HG03097 (cell line): ENCODE results near the gene BABAM2.
A peak's percentile ranks its signal among the peaks of the same experiment; 100 is the strongest.
"Not testable (repeated sequence)": the region's sequence is repeated elsewhere in the genome, so short reads cannot be mapped to it uniquely, and the experiment has no call there.

Experiments
- ATAC-seq: cut with Tn5 transposase; IDR thresholded peaks from one replicate; pipeline ENCODE4 v1.9.1; 2021; ENCODE audit not compliant: unreplicated experiment, low FRiP score

BABAM2 gene

GRCh38 chr2:28318023-28318422, 427.5 kb downstream of the BABAM2 start:
- no peak for ATAC-seq

GRCh38 chr2:28318462-28319117, 428.1 kb downstream of the BABAM2 start:
- no peak for ATAC-seq

GRCh38 chr2:28319118-28320008, 428.8 kb downstream of the BABAM2 start:
- ATAC-seq = no peak

- no peak for ATAC-seq
These were observed 429.5 kb downstream of the BABAM2 start for GRCh38 chr2:28320009-28320365.

- no peak for ATAC-seq
These were observed 429.8 kb downstream of the BABAM2 start for GRCh38 chr2:28320371-28320770.

GRCh38 chr2:28321426-28321825, 430.9 kb downstream of the BABAM2 start:
- no peak for ATAC-seq

GRCh38 chr2:28322051-28322450, 431.5 kb downstream of the BABAM2 start:
- ATAC-seq = no peak

GRCh38 chr2:28322456-28322855, 431.9 kb downstream of the BABAM2 start:
- no peak for ATAC-seq

- ATAC-seq = no peak
These were observed 432.5 kb downstream of the BABAM2 start for GRCh38 chr2:28322981-28323396.

GRCh38 chr2:28325173-28325566, 434.6 kb downstream of the BABAM2 start:
- ATAC-seq = no peak

GRCh38 chr2:28325567-28326468, 435.3 kb downstream of the BABAM2 start:
- ATAC-seq = peak; percentile 51

- no peak for ATAC-seq
These were observed 435.9 kb downstream of the BABAM2 start for GRCh38 chr2:28326469-28326805.

- no peak for ATAC-seq
These were observed 436.5 kb downstream of the BABAM2 start for GRCh38 chr2:28326881-28327505.

- ATAC-seq = no peak
These were observed 437.0 kb downstream of the BABAM2 start for GRCh38 chr2:28327581-28327955.

GRCh38 chr2:28327956-28328922, 437.7 kb downstream of the BABAM2 start:
- ATAC-seq = no peak

- no peak for ATAC-seq
These were observed 438.7 kb downstream of the BABAM2 start for GRCh38 chr2:28329184-28329583.

GRCh38 chr2:28330722-28331121, 440.2 kb downstream of the BABAM2 start:
- ATAC-seq = not testable (repeated sequence)

GRCh38 chr2:28331797-28332196, 441.3 kb downstream of the BABAM2 start:
- ATAC-seq = not testable (repeated sequence)

GRCh38 chr2:28332696-28333095, 442.2 kb downstream of the BABAM2 start:
- no peak for ATAC-seq
